T47D (cell line): ENCODE measurements around the gene PCSK2.

ENCODE experiments used
- DNase-seq, 2 experiments: peaks; one replicate each; pipeline versions ENCODE4 v3.0.0 to v3.0.0-alpha.2; 2011 to 2012; ENCODE audit warnings: low read depth in 1 of 2, low spot score in 1 of 2
- JUND ChIP-seq: IDR thresholded peaks from 2 replicates; pipeline ENCODE4 v1.6.1; 2012; ENCODE audit warnings: low read depth
- in situ Hi-C: cut with HindIII; loops from 2 replicates; pipeline ENCODE4 v1.10.0; 2016; ENCODE audit warnings: low sequenced_read_pairs, low pct_unique_long_range_greater_than_20kb

The PCSK2 gene

DNA sequence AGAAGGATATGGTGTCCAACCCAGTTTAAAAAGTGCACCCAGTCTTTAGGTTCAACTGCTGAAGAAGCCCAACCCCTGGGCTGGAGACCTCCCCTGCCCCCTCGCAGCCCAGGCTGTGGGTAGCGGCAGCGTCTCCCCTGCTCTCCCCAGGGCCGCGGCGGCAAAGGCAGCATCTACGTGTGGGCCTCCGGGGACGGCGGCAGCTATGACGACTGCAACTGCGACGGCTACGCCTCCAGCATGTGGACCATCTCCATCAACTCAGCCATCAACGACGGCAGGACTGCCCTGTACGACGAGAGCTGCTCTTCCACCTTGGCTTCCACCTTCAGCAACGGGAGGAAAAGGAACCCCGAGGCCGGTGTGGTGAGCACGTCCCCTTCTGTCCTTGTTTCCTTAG, 226.8 kb downstream of the PCSK2 start:
- no peak for DNase-seq
- no peak for TF ChIP-seq JUND
- in situ Hi-C loops = no loop called here

DNA sequence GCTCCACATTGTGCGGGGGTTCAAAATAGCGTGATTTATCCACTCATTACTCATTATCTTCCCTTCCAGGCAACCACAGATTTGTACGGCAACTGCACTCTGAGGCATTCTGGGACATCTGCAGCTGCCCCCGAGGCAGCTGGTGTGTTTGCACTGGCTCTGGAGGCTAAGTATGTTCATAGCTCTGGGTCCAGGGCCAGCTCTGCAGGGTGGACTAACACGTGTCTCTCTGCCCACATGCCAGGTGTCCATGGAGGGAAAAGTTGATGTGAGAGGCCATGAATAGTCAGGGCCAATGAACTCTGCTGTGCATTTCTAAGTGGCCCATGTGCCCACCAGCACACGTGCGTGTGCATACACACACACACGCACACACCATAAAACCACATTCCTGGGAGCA, 229.4 kb downstream of the PCSK2 start:
- in situ Hi-C loops = no loop called here
- no peak for TF ChIP-seq JUND

DNA sequence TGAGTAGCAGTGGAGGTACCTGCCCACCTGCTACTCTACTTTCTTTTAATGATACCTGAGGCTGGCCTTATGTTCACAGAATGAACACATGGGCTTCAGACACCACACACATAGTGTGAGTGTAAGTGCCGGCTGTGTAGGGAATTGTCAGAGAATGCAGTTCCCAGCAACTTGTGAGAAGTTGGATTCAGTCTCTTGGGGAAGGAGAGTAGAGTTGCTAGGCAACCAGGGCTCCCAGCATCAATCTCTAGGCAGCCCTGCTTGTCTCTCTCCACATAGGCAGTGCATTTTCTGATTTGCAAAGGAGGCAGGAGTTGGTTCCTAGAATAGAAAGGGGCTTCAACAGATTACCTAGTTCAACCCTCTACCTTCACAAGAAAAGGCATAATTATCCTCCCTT, 230.2 kb downstream of the PCSK2 start:
- TF ChIP-seq JUND = no peak
- DNase-seq = no peak

More for the DNA sequence above, 229.4 kb downstream of the PCSK2 start:
- no peak for DNase-seq

DNA sequence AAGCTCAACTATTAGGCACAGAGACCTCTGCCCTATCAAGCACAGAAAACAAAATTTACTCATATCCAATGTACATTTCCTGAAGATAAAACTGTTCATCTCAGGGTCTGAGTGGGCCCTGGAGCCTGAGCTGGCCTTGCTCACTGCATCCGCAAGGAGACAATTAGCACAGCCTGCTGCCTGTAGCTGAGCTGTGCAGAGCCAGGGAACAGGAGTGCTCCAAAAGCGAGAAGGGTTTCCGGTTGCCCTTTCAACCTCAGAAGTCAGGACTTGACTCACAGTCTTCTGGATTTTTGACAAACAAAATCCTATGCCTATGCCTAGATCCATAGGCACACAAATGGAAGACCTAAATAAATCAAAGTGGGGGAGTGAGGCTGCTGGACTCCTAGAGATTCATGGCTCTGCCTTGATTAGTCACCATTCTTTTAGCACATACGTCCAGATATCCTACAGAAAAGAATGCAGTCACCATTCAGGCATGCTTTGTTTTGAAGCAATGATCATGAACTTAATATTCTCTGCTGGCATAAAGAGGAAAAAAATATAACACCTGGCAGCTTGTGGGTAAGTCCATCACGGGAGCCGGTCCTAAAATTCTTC, 230.8 kb downstream of the PCSK2 start:
- DNase-seq = no peak
- in situ Hi-C loops = no loop called here

More for the DNA sequence above, 230.2 kb downstream of the PCSK2 start:
- in situ Hi-C loops = no loop called here

DNA sequence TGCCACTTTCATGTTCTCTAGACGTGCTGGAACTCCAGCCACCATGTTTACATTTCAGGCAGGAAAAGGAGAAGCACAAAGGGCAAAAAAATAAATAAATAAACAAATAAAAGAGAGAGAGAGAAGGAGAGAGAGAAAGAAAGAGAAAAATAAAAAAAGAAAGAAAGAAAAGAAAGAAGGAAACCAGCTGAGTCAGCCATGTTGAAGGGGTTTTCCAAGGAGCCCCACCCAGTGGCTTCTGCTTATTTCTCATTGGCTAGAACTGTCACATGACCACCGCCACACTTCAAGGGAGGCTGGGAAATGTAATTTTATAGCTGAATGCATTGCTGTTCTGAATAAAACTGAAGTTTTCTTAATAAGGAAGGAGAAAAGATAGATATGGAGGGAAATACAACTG, 233.3 kb downstream of the PCSK2 start:
- in situ Hi-C loops = no loop called here
- DNase-seq = no peak
- no peak for TF ChIP-seq JUND

More for the DNA sequence above, 230.8 kb downstream of the PCSK2 start:
- no peak for TF ChIP-seq JUND

DNA sequence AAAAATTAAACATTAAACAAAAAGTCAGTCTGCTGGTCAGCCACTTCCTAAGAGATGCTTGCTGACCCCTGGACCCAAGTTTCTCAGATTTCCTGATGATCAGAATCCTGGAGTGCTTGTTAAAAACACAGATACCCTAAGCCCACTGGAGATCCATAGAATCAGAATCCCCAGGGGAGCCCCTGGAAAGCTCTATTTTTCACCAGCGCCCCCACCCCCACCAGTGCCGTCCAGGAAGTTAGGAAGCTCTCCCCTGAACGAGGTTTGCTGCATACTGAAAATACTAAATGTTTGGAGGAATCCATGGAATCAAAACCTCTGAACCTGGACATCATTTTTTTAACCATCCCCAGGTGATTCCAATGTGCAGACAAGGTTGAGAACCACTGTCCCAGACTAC, 235.1 kb downstream of the PCSK2 start:
- no peak for TF ChIP-seq JUND
- in situ Hi-C loops = no loop called here
- no peak for DNase-seq

DNA sequence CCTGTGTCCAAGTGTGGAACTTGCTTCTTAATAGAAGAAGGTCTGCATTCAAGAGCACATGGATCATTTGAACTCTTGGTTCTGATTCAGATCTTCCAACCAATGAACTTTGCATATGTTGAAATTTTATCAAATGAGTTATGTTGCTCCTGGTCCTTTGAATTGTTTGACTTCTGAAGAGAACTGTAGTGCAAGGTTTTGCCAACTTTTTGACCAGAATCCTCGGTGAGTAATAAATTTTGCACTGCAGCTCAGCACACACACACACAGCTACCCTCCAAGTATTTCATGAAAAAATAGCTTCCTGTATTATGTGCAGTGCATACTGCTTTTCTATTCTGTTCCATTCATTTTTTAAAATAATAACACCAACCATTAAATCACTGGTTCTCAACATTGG, 236.9 kb downstream of the PCSK2 start:
- in situ Hi-C loops = no loop called here
- TF ChIP-seq JUND = no peak
- no peak for DNase-seq

DNA sequence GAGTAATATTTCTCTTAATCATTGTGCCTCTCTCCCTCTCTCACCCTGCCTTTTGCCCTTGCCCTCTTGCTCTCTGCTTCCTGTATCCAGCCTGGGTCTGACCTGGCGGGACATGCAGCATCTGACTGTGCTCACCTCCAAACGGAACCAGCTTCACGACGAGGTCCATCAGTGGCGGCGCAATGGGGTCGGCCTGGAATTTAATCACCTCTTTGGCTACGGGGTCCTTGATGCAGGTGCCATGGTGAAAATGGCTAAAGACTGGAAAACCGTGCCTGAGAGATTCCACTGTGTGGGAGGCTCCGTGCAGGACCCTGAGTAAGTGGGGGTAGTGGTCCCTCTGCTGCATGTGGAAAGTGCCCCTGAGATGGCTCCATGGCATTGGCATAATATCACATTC, 238.4 kb downstream of the PCSK2 start:
- in situ Hi-C loops = no loop called here
- TF ChIP-seq JUND = no peak
- no peak for DNase-seq

DNA sequence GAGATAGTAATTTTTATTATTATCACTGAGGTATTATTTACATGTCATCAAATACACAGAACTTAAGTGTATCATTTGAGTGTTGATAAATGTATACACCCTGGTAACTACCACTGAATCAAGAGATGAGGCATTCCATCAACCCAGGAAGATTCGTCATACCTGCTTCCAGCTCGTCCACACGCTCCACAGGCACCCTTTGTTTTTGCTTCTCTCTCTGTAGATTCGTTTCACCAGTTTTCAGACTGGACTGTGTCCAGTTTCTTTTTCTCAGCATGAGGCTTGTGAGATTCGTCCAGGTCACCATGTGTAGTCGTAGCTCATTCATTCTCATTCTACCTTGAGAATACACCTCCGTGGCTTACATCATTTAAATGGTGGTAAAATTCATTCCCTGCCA, 239.8 kb downstream of the PCSK2 start:
- no peak for TF ChIP-seq JUND
- no peak for DNase-seq
- in situ Hi-C loops = no loop called here

DNA sequence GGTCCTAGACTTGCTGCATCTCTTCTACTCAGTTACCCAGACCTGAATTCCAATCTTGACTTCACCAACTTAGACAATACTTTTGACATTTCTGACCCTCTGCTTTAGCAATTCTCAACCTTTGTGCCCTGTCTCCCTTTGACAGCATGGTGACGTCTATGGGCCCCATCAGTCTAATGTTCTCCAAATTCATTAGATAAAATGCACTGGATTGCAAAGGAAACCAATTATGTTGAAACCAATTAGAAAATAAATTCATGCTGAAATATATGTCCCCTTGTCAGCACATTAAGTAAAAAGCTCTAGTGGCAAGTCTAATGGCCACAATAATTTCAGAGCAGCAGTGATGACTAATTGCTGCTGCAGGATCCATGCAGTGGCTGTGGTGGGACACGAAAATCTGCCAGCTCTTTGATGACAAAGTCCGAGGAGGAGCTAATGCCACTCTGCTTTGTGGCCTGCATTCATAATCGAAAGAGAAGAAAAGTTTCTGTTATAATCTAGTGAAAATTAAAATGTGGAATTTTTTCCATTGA, 240.3 kb downstream of the PCSK2 start:
- no peak for TF ChIP-seq JUND
- in situ Hi-C loops = no loop called here
- DNase-seq = no peak

DNA sequence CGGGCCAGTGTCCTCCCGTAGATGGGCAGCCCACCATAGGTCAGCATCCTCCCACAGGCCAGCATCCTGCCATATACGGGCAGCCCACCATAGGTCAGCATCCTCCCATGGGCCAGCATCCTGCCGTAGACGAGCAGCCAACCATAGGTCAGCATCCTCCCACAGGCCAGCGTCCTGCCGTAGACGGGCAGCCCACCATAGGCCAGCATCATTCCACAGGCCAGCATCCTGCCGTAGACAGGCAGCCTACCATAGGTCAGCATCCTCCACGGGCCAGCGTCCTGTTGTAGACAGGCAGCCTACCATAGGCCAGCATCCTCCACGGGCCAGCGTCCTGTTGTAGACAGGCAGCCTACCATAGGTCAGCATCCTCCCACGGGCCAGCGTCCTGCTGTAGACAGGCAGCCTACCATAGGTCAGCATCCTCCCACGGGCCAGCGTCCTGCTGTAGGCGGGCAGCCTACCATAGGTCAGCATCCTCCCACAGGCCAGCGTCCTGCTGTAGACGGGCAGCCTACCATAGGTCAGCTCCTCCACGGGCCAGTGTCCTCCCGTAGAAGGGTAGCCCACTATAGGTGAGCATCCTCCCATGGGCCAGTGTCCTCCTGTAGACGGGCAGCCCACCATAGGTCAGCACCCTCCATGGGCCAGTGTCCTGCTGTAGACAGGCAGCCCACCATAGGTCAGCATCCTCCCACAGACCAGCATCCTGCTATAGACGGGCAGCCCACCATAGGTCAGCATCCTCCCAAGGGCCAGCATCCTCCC, 241.4 kb downstream of the PCSK2 start:
- no peak for TF ChIP-seq JUND
- in situ Hi-C loops = no loop called here

DNA sequence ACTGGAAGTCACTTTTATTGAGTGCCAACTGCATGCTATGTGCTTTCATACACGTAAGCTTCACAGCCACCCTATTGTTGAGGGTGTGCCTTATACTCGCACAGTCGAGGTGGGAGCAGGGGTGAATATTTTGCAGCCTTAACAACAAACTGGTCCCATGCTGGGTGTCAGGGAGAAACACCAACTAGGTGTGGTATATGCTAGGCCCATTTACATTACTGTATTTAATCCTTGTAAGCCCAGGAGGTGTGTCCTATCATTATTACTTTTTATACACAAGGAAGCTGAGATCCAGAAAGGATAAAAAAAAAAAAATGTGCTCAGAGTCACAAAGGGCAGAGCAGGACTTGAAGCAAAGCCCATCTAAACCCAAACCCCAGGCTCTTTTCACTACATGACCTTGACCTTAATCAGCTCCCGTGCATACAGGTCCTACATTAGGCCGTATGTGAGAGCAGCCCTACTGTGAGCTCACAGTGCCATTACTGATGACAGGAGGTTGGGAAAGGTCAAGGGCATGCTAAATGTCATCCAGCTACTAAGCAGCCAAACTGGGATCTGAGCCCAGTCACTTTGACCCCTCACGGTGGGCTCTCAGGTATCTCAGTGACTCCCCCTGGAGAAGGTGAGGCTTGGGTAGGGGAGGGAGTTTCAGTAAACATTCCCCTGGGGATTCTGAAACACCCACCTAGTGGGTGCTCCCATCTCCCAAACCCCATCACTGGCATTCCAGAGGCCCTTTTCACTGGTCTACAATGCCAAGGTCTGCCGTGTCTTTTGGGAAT, 242.6 kb downstream of the PCSK2 start:
- in situ Hi-C loops = no loop called here
- no peak for TF ChIP-seq JUND
- DNase-seq = no peak

More for the DNA sequence above, 241.4 kb downstream of the PCSK2 start:
- no peak for DNase-seq

DNA sequence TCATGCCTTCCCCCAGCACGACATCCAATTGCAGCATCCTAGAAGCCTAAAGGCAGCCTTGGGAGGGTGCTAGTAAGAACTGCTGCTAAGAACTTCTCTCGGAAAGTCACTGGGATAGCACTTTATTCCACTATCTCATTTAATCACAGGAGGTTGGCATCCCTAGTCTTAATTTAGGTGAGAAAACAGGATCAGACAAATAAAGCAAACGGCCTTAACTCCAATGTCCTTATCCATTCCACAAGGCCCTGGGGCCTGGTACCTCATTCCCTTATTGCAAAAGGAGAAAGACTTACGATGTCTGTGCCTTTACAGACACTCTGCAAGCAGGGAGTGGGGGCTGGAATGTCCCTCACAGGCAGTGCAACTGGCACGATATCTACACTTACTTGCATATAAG, 243.7 kb downstream of the PCSK2 start:
- TF ChIP-seq JUND = no peak
- DNase-seq = no peak
- in situ Hi-C loops = no loop called here
